ENCODE data around the gene MICAL3. TPM values are rescaled to one million over a fixed set of nuclear protein-coding genes. Genes with fewer than 3 reads are reported as not detected.

MICAL3 gene
- total and polyA plus RNA-seq, 9 of the 15 experiments (the other 6 are each of a cell fraction or from before 2014, with no cell fraction given): 0.53 to 32.1 (median 12.3) TPM

DNA sequence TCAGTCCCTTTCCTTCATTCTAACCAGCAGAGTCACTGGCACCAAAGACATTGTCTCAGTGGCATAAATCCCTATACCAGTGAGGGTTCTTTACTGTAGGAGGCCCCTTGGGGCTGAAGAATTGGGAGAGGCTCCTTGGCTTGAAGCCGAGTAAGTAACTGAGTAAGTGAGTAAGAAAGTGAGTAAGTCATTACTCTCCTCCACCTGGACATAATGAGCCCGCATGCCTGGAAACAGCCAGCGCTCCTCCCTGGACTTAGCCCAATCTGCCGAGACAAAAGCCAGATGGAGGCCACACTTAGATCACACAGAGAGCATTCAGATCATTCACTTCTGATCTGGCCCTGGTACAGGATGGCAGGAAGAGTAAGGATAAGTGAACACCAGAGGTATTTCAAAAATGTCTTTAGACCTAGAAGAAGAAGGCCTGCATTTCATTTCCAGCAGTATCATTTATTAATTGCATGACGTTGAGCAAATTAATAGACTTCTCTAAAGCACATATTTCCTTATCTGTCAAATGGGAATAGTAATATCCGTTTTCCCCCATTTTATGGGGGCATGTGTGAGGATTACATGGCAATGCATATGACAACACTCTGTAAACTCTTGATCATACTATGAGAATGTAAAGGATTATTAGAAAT is 8.2 kb upstream of the MICAL3 start:
- in situ Hi-C loops (cut with MboI) (no loop called here), intact Hi-C loops (cut with micrococcal nuclease) (no loop called here)
- ATAC-seq (no peak), DNase-seq (ENCODE audit: extremely low read depth in 1 of 4, low spot score in 3 of 4) (no peak), FAIRE-seq (no peak)
- Histone ChIP-seq H3K27me3 (ENCODE audit: control insufficient read depth in 2 of 2, insufficient read depth in 2 of 2, low read length in 2 of 2) (peaks cover 43 to 52% of the 10 kb centered on the region in 2 experiments; a peak in 4 of 5 replicates), H3K27ac (ENCODE audit: extremely low read depth, low read depth, low read length) (no peak overlapping the region), H4K20me1 (replicated peaks; ENCODE audit: control insufficient read depth, insufficient read depth, low read length) (peaks cover 4% of the 10 kb centered on the region; the same call in 1 of the 2 replicates), H2AFZ (ENCODE audit: low read depth, low read length) (no peak overlapping the region), H3K9ac (ENCODE audit: insufficient read depth in 1 of 2, low read depth in 2 of 2, low read length in 2 of 2) (no peak overlapping the region), H3K4me1 (replicated peaks in 1 of 2; ENCODE audit: control insufficient read depth in 2 of 2, insufficient read depth in 2 of 2, low read length in 2 of 2) (no peaks in the 10 kb centered on the region; a peak in 1 of 5 replicates), H3K9me1 (ENCODE audit: control insufficient read depth, insufficient read depth, low read length) (no peaks in the 10 kb centered on the region), H3K36me3 (ENCODE audit: control insufficient read depth, insufficient read depth, low read length) (no peaks in the 10 kb centered on the region), H3K4me2 (ENCODE audit: insufficient read depth, low read length) (no peak overlapping the region), H3K9me3 (replicated peaks; ENCODE audit: control insufficient read depth, insufficient read depth, low read depth, low read length) (no peaks in the 10 kb centered on the region), H3K4me3 (no peak overlapping the region), H3K79me2 (ENCODE audit: control insufficient read depth, insufficient read depth, low read length) (no peaks in the 10 kb centered on the region)
- 3% methylated on average over 6 of the region's 6 CpGs for WGBS (ENCODE audit: insufficient coverage, low coverage, missing lambda C conversion rate)
- POLR2A ChIA-PET: interaction anchor here (1.2 kb wide), 1 partner anchor 11 kb away, joined by 3 read pairs; no protein-coding TSS in a partner anchor
- BruUV-seq (replicated peaks): no TSS peak
- CTCF ChIA-PET (ENCODE audit: low intra/inter-chr PET ratio): no interaction called here
- TF ChIP-seq SIX5 (IDR thresholded peaks at IDR 0.05; ENCODE audit: borderline replicate concordance in 1 of 2, insufficient read depth in 1 of 2, low read depth in 1 of 2, low read length in 2 of 2): no peak
- TF ChIP-seq EWSR1 (IDR thresholded peaks at IDR 0.05; ENCODE audit: borderline replicate concordance, low read depth, partially characterized antibody): no peak
- TF ChIP-seq CHD7 (IDR thresholded peaks at IDR 0.05; ENCODE audit: low read depth, low read length): no peak
- TF ChIP-seq EP300 (IDR thresholded peaks at IDR 0.05; ENCODE audit: low read length): no peak
- TF ChIP-seq ATF7 (IDR thresholded peaks at IDR 0.05): no peak
- TF ChIP-seq TEAD1 (CRISPR knock-in tag; IDR thresholded peaks at IDR 0.05): no peak
- no peak for TF ChIP-seq SNIP1 (IDR thresholded peaks at IDR 0.05; ENCODE audit: low read depth)
- TF ChIP-seq ZNF449 (CRISPR knock-in tag; IDR thresholded peaks at IDR 0.05): no peak
- no peak for TF ChIP-seq LEF1 (IDR thresholded peaks at IDR 0.05)

All from K562 (cell line).